ENCODE data around the gene ASB8.
"Not testable (repeated sequence)": the region's sequence is repeated elsewhere in the genome, so short reads cannot be mapped to it uniquely, and the experiment has no call there.

The ASB8 gene

DNA sequence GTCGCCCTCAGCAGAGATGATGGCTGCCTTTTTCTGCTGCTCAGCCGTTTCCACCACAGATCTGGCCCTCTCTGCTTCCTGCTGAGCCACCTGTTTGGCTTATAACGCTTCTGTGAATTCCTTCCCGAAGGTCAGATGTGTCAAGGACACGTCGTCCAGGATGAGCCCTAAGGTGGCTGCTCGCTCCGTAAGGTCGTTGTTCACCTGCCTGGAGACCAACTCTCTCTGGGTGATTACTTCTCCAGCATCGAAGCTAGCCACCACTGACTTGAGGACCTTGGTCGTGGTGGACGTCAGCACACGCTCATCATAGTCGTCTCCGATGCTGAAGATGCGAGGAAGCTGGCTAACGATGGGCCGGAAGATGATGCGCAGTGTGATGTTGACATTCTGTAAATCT is 11.7 kb upstream of the ASB8 start:
- no peak overlapping the region for H3K4me3 ChIP-seq (ENCODE audit: insufficient read depth, low read depth, low read length, poor library complexity, severe bottlenecking)
- H3K27me3 ChIP-seq (replicated peaks; ENCODE audit: control insufficient read depth, insufficient read depth, low read length, poor library complexity, severe bottlenecking): no peaks in the 10 kb centered on the region
- H3K36me3 ChIP-seq (ENCODE audit: control insufficient read depth, insufficient read depth, low read length): no peaks in the 10 kb centered on the region
- H3K4me1 ChIP-seq (ENCODE audit: control insufficient read depth, insufficient read depth, low read length, poor library complexity, severe bottlenecking): no peaks in the 10 kb centered on the region
- H3K9me3 ChIP-seq (ENCODE audit: control insufficient read depth, low read length): no peaks in the 10 kb centered on the region
- H3K27ac ChIP-seq (ENCODE audit: insufficient read depth, low read length, poor library complexity, severe bottlenecking): no peak overlapping the region
- DNase-seq: no peak

DNA sequence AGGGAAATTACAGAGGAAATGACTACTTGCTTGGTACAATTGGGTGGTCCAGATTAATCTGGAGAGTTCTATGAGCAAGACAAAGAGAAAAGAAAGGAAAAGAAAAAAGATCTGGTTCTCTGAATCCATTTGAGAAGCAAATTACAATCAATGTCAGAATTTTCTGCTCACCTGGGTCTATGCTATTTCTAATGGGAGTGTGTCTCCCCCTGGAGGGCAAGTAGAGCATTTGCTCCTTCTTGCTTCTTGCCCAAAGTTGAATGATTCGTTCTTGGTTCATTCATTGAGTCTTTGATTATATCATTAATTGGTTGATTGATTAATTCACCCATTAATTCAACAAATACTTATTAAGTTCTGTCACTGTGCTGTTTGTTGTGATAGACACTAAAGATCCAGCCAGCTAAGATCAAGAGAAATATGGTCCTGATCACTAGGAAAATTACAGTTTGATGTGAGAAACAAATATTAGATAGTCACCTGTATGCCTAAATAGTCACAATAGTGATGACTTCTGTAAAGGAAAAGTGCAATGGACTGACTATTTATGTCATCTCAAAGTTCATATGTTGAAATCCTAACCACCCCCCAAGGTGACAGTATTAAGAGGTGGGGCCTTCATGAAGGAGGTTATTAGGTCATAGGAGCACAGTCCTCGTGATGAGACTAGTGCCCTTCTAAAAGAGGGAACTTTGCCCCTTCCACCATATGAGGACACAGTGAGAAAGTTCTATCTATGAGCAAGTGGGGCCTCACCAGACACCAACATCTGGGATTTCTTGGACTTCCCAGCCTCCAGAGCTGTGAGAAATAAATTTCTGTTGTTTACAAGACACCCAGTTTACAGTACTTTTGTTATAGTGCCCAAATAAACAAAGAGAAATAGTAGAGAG is 8.0 kb upstream of the ASB8 start:
- Histone ChIP-seq H3K4me3 (ENCODE audit: insufficient read depth, low read depth, low read length, poor library complexity, severe bottlenecking) (no peak overlapping the region), H3K36me3 (ENCODE audit: control insufficient read depth, insufficient read depth, low read length) (no peaks in the 10 kb centered on the region), H3K27me3 (replicated peaks; ENCODE audit: control insufficient read depth, insufficient read depth, low read length, poor library complexity, severe bottlenecking) (no peaks in the 10 kb centered on the region), H3K27ac (ENCODE audit: insufficient read depth, low read length, poor library complexity, severe bottlenecking) (no peak overlapping the region), H3K9me3 (ENCODE audit: control insufficient read depth, low read length) (no peaks in the 10 kb centered on the region), H3K4me1 (ENCODE audit: control insufficient read depth, insufficient read depth, low read length, poor library complexity, severe bottlenecking) (no peaks in the 10 kb centered on the region)
- DNase-seq: peak in 2 of 3 donors; percentile 22 to 42

DNA sequence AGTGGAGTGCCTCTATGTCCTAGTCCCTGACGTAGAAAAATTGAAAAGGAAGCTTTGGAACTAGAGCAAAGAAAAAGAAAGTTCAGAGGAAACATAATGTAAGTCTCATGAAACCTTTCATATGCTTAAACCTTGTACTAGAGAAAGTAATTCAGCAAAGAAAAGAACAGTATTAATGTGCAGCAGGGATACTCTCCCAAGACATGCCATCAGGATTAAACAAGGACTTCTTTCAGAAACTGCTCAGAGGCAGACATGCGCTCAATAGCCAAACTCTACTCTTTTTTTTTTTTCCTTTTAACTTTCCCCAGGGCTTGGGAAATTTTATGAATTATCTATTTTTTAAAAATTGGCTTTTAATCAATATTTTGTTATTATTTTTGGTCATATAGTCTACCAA is 7.1 kb upstream of the ASB8 start:
- Histone ChIP-seq H3K4me3 (ENCODE audit: insufficient read depth, low read depth, low read length, poor library complexity, severe bottlenecking) (no peak overlapping the region), H3K4me1 (ENCODE audit: control insufficient read depth, insufficient read depth, low read length, poor library complexity, severe bottlenecking) (no peaks in the 10 kb centered on the region), H3K27ac (ENCODE audit: insufficient read depth, low read length, poor library complexity, severe bottlenecking) (no peak overlapping the region), H3K36me3 (ENCODE audit: control insufficient read depth, insufficient read depth, low read length) (no peaks in the 10 kb centered on the region), H3K27me3 (replicated peaks; ENCODE audit: control insufficient read depth, insufficient read depth, low read length, poor library complexity, severe bottlenecking) (no peaks in the 10 kb centered on the region), H3K9me3 (ENCODE audit: control insufficient read depth, low read length) (no peaks in the 10 kb centered on the region)
- no peak for DNase-seq

DNA sequence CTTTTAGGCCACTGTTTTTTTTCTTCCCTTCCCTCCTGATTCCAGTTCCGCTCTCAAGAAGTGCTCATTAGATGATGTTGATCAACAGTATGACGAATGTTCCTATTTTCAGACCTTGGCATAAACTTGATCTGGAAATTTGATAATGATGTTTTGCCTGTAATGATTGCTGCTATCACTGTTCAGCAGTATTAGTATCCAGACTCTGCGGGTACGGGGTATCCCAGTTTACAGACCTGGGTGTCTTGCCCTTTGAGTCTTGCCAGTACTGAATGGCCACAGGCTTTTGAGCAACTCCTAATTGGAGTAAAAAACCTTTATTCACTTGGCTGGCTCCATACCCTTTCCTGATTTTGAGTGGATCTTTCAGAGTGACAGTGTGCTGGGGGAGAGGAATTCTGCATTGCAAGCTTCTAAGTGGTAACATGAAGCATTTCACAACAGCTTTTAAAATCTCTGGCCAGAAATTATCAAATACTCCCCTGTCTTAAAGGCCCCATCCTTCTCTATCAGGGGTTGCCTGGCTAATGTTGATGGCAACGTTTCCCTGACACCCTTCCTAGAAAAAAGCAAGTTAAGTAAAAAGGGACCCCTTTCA is 5.9 kb upstream of the ASB8 start:
- Histone ChIP-seq H3K27me3 (replicated peaks; ENCODE audit: control insufficient read depth, insufficient read depth, low read length, poor library complexity, severe bottlenecking) (no peaks in the 10 kb centered on the region), H3K27ac (ENCODE audit: insufficient read depth, low read length, poor library complexity, severe bottlenecking) (no peak overlapping the region), H3K4me1 (ENCODE audit: control insufficient read depth, insufficient read depth, low read length, poor library complexity, severe bottlenecking) (peaks cover under 1% of the 10 kb centered on the region), H3K4me3 (ENCODE audit: insufficient read depth, low read depth, low read length, poor library complexity, severe bottlenecking) (no peak overlapping the region), H3K36me3 (ENCODE audit: control insufficient read depth, insufficient read depth, low read length) (no peaks in the 10 kb centered on the region), H3K9me3 (ENCODE audit: control insufficient read depth, low read length) (no peaks in the 10 kb centered on the region)
- DNase-seq: no peak

DNA sequence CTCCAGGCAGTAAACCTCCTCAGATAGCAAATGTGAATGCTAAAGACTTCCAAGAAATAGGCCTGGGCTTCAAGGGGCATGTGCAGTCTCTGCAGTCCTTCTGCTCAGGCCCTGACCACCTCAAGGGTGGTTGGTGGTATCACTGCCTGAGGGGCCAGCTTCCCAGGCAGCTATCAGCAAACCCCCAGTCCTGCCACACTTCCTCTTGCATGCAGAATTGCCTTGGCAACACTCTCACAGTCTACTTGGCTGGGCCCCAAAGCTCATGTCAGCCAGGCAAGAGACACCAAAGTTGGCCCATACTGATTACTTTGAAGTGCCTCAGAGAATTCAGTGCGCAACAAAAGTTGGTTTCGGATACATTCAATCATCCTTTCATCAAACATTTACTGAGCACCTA is 3.5 kb upstream of the ASB8 start:
- H3K4me3 ChIP-seq (ENCODE audit: insufficient read depth, low read depth, low read length, poor library complexity, severe bottlenecking): no peak overlapping the region
- no peaks in the 10 kb centered on the region for H3K27me3 ChIP-seq (replicated peaks; ENCODE audit: control insufficient read depth, insufficient read depth, low read length, poor library complexity, severe bottlenecking)
- H3K36me3 ChIP-seq (ENCODE audit: control insufficient read depth, insufficient read depth, low read length): no peaks in the 10 kb centered on the region
- no peak overlapping the region for H3K27ac ChIP-seq (ENCODE audit: insufficient read depth, low read length, poor library complexity, severe bottlenecking)
- H3K4me1 ChIP-seq (ENCODE audit: control insufficient read depth, insufficient read depth, low read length, poor library complexity, severe bottlenecking): peaks cover 13% of the 10 kb centered on the region
- DNase-seq: no peak
- H3K9me3 ChIP-seq (ENCODE audit: control insufficient read depth, low read length): no peaks in the 10 kb centered on the region

DNA sequence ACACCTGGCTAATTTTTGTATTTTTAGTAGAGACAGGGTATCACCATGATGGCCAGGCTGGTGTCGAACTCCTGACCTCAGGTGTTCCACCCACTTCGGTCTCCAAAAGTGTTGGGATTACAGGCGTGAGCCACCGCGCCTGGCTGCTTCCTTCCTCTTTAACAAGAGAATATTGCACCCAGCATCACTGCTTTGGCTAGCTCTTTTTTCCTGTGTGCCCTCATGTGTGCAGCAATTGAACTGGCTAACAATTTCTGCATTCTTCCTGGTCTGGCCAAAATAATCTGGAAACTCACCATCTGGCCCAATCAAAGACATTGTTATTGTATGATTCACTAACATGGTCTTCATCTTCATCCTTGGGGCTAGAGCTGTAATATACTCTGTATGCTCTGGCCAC is 2.7 kb upstream of the ASB8 start:
- no peaks in the 10 kb centered on the region for H3K9me3 ChIP-seq (ENCODE audit: control insufficient read depth, low read length)
- no peaks in the 10 kb centered on the region for H3K27me3 ChIP-seq (replicated peaks; ENCODE audit: control insufficient read depth, insufficient read depth, low read length, poor library complexity, severe bottlenecking)
- H3K4me1 ChIP-seq (ENCODE audit: control insufficient read depth, insufficient read depth, low read length, poor library complexity, severe bottlenecking): peaks cover 13% of the 10 kb centered on the region
- no peaks in the 10 kb centered on the region for H3K36me3 ChIP-seq (ENCODE audit: control insufficient read depth, insufficient read depth, low read length)
- DNase-seq: no peak
- H3K4me3 ChIP-seq (ENCODE audit: insufficient read depth, low read depth, low read length, poor library complexity, severe bottlenecking): no peak overlapping the region
- no peak overlapping the region for H3K27ac ChIP-seq (ENCODE audit: insufficient read depth, low read length, poor library complexity, severe bottlenecking)

DNA sequence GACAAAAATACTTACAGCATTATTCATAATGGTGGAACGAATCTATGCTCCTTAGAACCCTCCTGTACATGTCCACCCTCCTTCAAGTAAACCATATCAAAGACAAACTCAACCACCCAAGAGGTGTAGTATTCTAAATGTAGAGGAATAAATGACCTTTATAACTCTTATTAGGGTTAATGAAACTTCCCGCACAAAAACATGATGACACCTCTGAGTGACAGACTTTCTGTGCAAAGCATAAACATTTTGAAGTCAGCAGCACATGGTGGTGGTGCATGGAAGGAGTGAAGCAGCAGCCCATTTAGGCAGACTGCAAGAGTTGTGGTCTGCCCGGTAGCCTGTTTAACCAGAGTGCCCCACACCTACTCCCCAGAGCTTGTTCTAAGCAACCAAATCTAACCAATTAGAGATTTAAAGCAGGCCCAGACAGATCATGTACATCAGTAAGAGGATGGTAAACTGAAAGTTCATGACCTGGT is 615 bp upstream of the ASB8 start:
- H3K27ac ChIP-seq (ENCODE audit: insufficient read depth, low read length, poor library complexity, severe bottlenecking): peak overlapping the region; percentile 73
- peaks cover 13% of the 10 kb centered on the region for H3K4me1 ChIP-seq (ENCODE audit: control insufficient read depth, insufficient read depth, low read length, poor library complexity, severe bottlenecking)
- DNase-seq: no peak
- peak overlapping the region; percentile 46 for H3K4me3 ChIP-seq (ENCODE audit: insufficient read depth, low read depth, low read length, poor library complexity, severe bottlenecking)
- H3K9me3 ChIP-seq (ENCODE audit: control insufficient read depth, low read length): no peaks in the 10 kb centered on the region
- H3K27me3 ChIP-seq (replicated peaks; ENCODE audit: control insufficient read depth, insufficient read depth, low read length, poor library complexity, severe bottlenecking): no peaks in the 10 kb centered on the region
- H3K36me3 ChIP-seq (ENCODE audit: control insufficient read depth, insufficient read depth, low read length): peaks cover 5% of the 10 kb centered on the region

DNA sequence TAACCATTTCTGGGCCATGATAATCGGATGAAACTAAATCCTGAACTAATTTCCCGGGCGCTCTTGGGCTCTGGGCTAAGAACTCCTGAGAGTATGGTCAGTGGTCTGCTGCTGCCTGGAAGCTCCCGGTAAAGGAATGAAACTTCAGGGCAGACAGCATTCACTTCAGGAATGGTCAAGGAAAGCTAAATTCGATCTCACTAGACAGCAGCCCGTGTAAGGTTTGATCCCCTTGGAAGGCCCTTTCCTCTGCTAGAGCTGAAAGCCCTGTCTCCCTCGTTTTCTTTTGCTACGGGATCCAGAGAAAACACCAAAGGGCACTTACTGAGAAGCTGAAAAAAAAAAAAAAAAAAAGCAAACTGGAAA is 680 bp downstream of the ASB8 start:
- Histone ChIP-seq H3K4me3 (ENCODE audit: insufficient read depth, low read depth, low read length, poor library complexity, severe bottlenecking) (peak overlapping the region; percentile 46), H3K4me1 (ENCODE audit: control insufficient read depth, insufficient read depth, low read length, poor library complexity, severe bottlenecking) (peaks cover 13% of the 10 kb centered on the region), H3K27me3 (replicated peaks; ENCODE audit: control insufficient read depth, insufficient read depth, low read length, poor library complexity, severe bottlenecking) (no peaks in the 10 kb centered on the region), H3K36me3 (ENCODE audit: control insufficient read depth, insufficient read depth, low read length) (peaks cover 17% of the 10 kb centered on the region), H3K9me3 (ENCODE audit: control insufficient read depth, low read length) (no peaks in the 10 kb centered on the region), H3K27ac (ENCODE audit: insufficient read depth, low read length, poor library complexity, severe bottlenecking) (peak overlapping the region; percentile 73)
- no peak for DNase-seq

DNA sequence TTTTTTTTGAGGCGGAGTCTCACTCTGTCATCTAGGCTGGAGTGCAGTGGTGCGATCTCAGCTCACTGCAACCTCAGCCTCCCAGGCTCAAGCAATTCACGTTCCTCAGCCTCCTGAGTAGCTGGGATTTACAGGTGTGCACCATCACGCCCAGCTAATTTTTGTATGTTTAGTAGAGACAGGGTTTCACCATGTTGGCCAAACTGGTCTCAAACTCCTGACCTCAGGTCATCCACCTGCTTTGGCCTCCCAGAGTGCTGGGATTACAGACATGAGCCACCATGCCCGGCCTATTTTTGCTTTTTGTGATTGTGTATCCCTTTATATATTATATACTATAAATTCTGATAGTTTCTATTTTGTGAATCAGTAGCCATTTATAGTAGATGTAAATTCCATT is 1.5 kb downstream of the ASB8 start:
- Histone ChIP-seq H3K4me1 (ENCODE audit: control insufficient read depth, insufficient read depth, low read length, poor library complexity, severe bottlenecking) (peaks cover 13% of the 10 kb centered on the region), H3K36me3 (ENCODE audit: control insufficient read depth, insufficient read depth, low read length) (peaks cover 26% of the 10 kb centered on the region)
- H3K27me3 ChIP-seq (replicated peaks; ENCODE audit: control insufficient read depth, insufficient read depth, low read length, poor library complexity, severe bottlenecking); H3K4me3 ChIP-seq (ENCODE audit: insufficient read depth, low read depth, low read length, poor library complexity, severe bottlenecking); DNase-seq; H3K27ac ChIP-seq (ENCODE audit: insufficient read depth, low read length, poor library complexity, severe bottlenecking); H3K9me3 ChIP-seq (ENCODE audit: control insufficient read depth, low read length): not testable (repeated sequence)

DNA sequence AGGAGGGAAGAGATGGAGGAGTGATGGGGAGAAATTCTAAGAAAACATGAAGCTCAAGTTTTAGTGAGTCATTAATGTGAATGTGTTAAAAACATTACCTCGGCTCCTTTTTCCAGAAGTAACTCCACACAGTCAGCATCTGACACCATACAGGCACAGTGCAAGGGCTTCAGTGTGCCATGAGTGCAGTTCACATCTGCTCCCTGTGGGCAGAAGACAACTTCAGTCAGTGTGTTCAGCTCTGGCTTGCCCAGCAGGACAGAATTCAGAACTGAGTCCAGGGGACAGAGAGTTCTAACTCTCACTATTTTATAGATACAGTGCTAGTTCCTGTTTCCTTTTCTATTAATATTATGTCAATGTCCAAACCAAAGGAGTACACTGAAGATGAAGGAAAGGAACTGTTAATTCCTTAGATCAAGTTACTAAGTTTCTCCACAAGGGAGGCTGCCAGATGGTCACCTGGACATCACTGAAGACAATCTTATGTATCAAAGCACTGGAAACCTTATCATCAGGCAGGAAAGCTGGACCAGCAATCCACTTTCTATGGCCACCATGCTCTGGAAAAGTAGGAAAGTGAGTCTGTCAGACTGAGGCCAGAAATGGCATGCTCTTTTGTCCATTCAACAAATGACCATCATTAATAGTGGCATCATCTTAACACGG is 6.1 kb downstream of the ASB8 start:
- no peak for DNase-seq
- Histone ChIP-seq H3K4me1 (ENCODE audit: control insufficient read depth, insufficient read depth, low read length, poor library complexity, severe bottlenecking) (peaks cover under 1% of the 10 kb centered on the region), H3K9me3 (ENCODE audit: control insufficient read depth, low read length) (no peaks in the 10 kb centered on the region), H3K4me3 (ENCODE audit: insufficient read depth, low read depth, low read length, poor library complexity, severe bottlenecking) (no peak overlapping the region), H3K27ac (ENCODE audit: insufficient read depth, low read length, poor library complexity, severe bottlenecking) (no peak overlapping the region), H3K36me3 (ENCODE audit: control insufficient read depth, insufficient read depth, low read length) (peaks cover 66% of the 10 kb centered on the region), H3K27me3 (replicated peaks; ENCODE audit: control insufficient read depth, insufficient read depth, low read length, poor library complexity, severe bottlenecking) (no peaks in the 10 kb centered on the region)

Data from effector memory CD4-positive, alpha-beta T cell (primary cell).